ENCODE data around the gene APRT.

DNA sequence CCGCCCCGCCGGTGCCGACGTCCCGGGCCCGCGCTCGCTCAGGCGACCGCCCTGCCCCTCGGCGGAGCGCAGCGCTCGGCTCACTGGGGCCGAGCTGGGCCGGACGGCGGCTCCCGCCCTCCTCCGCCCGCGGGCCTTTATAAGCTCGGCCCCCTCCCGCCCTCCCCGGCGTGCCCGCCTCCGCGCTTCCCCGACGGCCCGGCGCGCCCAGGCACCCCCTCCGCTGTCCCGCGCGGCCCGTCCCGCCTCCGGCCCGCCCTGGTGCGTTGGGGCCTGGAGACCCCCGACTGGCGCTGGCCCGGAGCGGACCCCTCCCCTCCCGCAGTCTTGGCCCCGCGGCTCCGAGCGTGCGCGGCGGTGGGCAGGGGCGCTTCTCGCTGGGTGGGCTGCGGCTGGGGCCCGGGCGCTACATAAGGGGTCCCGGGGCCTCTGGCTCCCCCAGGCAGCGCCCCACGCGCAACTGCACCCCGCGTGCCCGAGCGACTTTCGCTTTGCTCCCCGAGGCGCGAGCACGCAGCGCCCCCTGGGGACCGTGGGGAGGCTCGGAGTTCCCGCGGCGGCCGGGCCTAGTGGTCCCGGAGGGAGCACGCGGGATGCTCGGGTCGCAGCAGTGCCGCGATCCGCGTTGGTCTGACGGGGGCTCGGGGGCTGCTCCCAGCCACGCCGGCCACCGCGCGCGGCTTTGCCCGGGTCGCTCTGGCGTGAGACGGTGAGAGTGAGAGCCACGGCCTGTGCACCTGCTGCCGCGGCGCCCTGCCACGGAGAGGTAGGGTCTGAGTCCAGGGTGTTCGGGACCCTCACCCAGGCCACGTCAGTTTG, 26.4 kb downstream of the APRT start, which contains the start of gene PIEZO1:
- TF ChIP-seq EZH2 (IDR thresholded peaks at IDR 0.05; ENCODE audit: borderline replicate concordance, low read length) = no peak
- TF ChIP-seq, protein P1, sequence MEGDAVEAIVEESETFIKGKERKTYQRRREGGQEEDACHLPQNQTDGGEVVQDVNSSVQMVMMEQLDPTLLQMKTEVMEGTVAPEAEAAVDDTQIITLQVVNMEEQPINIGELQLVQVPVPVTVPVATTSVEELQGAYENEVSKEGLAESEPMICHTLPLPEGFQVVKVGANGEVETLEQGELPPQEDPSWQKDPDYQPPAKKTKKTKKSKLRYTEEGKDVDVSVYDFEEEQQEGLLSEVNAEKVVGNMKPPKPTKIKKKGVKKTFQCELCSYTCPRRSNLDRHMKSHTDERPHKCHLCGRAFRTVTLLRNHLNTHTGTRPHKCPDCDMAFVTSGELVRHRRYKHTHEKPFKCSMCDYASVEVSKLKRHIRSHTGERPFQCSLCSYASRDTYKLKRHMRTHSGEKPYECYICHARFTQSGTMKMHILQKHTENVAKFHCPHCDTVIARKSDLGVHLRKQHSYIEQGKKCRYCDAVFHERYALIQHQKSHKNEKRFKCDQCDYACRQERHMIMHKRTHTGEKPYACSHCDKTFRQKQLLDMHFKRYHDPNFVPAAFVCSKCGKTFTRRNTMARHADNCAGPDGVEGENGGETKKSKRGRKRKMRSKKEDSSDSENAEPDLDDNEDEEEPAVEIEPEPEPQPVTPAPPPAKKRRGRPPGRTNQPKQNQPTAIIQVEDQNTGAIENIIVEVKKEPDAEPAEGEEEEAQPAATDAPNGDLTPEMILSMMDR (conservative IDR thresholded peaks at IDR 0.05 in 1 of 2, IDR thresholded peaks at IDR 0.05 in 1 of 2; ENCODE audit: extremely low read depth in 1 of 2, insufficient read depth in 1 of 2, low read depth in 1 of 2, low read length in 2 of 2) = peak; percentile 50 to 90
